GM12878 (cell line): ENCODE measurements around the gene PHRF1. TPM values are rescaled to one million over a fixed set of nuclear protein-coding genes. Genes with fewer than 3 reads are reported as not detected.

Experiments
- ATAC-seq: fragments of 200-7000 bp; cut with Tn5 transposase; 3 replicates; pipeline ENCODE4 v1.9.1; 2020; ENCODE audit warnings: mild to moderate bottlenecking, moderate library complexity
- BruUV-seq: library from RNA; stranded (reverse); fragments of 400-500 nt; replicated peaks from 2 replicates; lab custom pipeline; 2021; lab: Mats Ljungman, UMichigan
- CTCF ChIA-PET: fragments of 300-600 bp; sonication (Branson Sonifier 250); formaldehyde crosslinking; extraction: SDS; loops from one replicate; lab custom pipeline; 2021; ENCODE audit warnings: inconsistent platforms; lab: Yijun Ruan, JAX
- POLR2A ChIA-PET: fragments of 350-600 bp; formaldehyde crosslinking; extraction: SDS; loops from one replicate; lab custom pipeline; 2021; ENCODE audit warnings: inconsistent platforms; lab: Charles Lee
- RAD21 ChIA-PET: fragments of 300-600 bp; sonication (Branson Sonifier 250); formaldehyde crosslinking; loops from one replicate; lab custom pipeline; 2023; ENCODE audit warnings: antibody characterized with exemption; ENCODE audit not compliant: unreplicated experiment; lab: Charles Lee
- SMC1A ChIA-PET: fragments of 300-600 bp; sonication (Branson Sonifier 250); formaldehyde crosslinking; loops from one replicate; lab custom pipeline; 2023; ENCODE audit not compliant: unreplicated experiment, uncharacterized antibody; lab: Charles Lee
- DNase-seq: peaks from one replicate; pipeline ENCODE4 v3.0.0-alpha.2; 2011; ENCODE audit warnings: low read depth, low spot score
- FAIRE-seq: peaks from 3 replicates; lab custom pipeline; 2011; peaks lifted over from hg19 to GRCh38; lab: Jason Lieb, UNC
- H2AFZ ChIP-seq: 2 replicates; pipeline ENCODE4 v1.6.0; 2011; ENCODE audit warnings: low read depth, low read length, control low read depth; ENCODE audit not compliant: control insufficient read depth
- H3K27ac ChIP-seq: 2 replicates; pipeline ENCODE4 v1.5.1; 2011; ENCODE audit warnings: control low read depth; ENCODE audit not compliant: control insufficient read depth, insufficient read depth
- H3K27me3 ChIP-seq, 2 experiments: replicated peaks in 1 of 2; 2 replicates each; pipeline versions ENCODE4 v1.6.0 to v1.6.1; 2011; ENCODE audit warnings: low read length in 1 of 2; ENCODE audit not compliant: control insufficient read depth in 2 of 2, insufficient read depth in 2 of 2
- H3K36me3 ChIP-seq, 2 experiments: 2 replicates each; pipeline ENCODE4 v1.5.1; 2011; ENCODE audit warnings: low read length in 1 of 2; ENCODE audit not compliant: control insufficient read depth in 2 of 2, insufficient read depth in 2 of 2
- H3K4me1 ChIP-seq: 2 replicates; pipeline ENCODE4 v1.6.1; 2011; ENCODE audit warnings: mild to moderate bottlenecking, low read length, moderate library complexity, mixed read lengths; ENCODE audit not compliant: control insufficient read depth, insufficient read depth
- H3K4me2 ChIP-seq: 2 replicates; pipeline ENCODE4 v1.6.0; 2011; ENCODE audit warnings: control low read depth; ENCODE audit not compliant: control insufficient read depth, insufficient read depth
- H3K4me3 ChIP-seq: fragments of 200-600 bp; sonication (generic); 2 replicates; pipeline ENCODE4 v1.5.1; 2016
- H3K79me2 ChIP-seq: 2 replicates; pipeline ENCODE4 v1.6.0; 2011; ENCODE audit warnings: low read length; ENCODE audit not compliant: control insufficient read depth, insufficient read depth
- H3K9ac ChIP-seq: 2 replicates; pipeline ENCODE4 v1.8.0; 2011; ENCODE audit warnings: low read length, control low read depth, mixed read lengths; ENCODE audit not compliant: control insufficient read depth, insufficient read depth
- H3K9me3 ChIP-seq: replicated peaks from 3 replicates; pipeline ENCODE4 v1.5.1; 2011; ENCODE audit warnings: mild to moderate bottlenecking, low read length; ENCODE audit not compliant: control insufficient read depth, insufficient read depth
- H4K20me1 ChIP-seq: 2 replicates; pipeline ENCODE4 v1.6.0; 2011; ENCODE audit not compliant: control insufficient read depth, insufficient read depth
- ATF3 ChIP-seq: IDR thresholded peaks from 2 replicates; pipeline ENCODE4 v1.6.1; 2011; ENCODE audit warnings: low read depth, mild to moderate bottlenecking, low read length, moderate library complexity, borderline replicate concordance; ENCODE audit errors: extremely low read depth
- ATF7 ChIP-seq: fragments of 450-650 bp; IDR thresholded peaks from 2 replicates; pipeline ENCODE4 v1.6.1; 2016; ENCODE audit warnings: low read depth, mild to moderate bottlenecking
- BRCA1 ChIP-seq: IDR thresholded peaks from 2 replicates; pipeline ENCODE4 v1.6.1; 2011; ENCODE audit warnings: low read depth, low read length, improper control_type of control experiment
- CBX3 ChIP-seq: fragments of 200-600 bp; sonication (generic); IDR thresholded peaks from 2 replicates; pipeline ENCODE4 v1.6.1; 2016; ENCODE audit warnings: low read depth, borderline replicate concordance
- CREB1 ChIP-seq: IDR thresholded peaks from 2 replicates; pipeline ENCODE4 v1.6.1; 2012; ENCODE audit warnings: low read depth, mild to moderate bottlenecking, inconsistent platforms
- DPF2 ChIP-seq: fragments of 450-650 bp; IDR thresholded peaks from 2 replicates; pipeline ENCODE4 v1.6.1; 2017; ENCODE audit warnings: mild to moderate bottlenecking
- GATAD2B ChIP-seq: fragments of 450-650 bp; conservative IDR thresholded peaks from 2 replicates; pipeline ENCODE4 v1.6.1; 2017; ENCODE audit warnings: low read depth, mild to moderate bottlenecking, moderate library complexity
- HCFC1 ChIP-seq: fragments of 150-350 bp; IDR thresholded peaks from 2 replicates; pipeline ENCODE4 v1.6.1; 2014; ENCODE audit warnings: low read length
- IRF4 ChIP-seq: IDR thresholded peaks from 2 replicates; pipeline ENCODE4 v1.6.1; 2011; ENCODE audit warnings: low read depth, low read length
- IRF5 ChIP-seq: fragments of 450-650 bp; IDR thresholded peaks from 2 replicates; pipeline ENCODE4 v1.6.1; 2017; ENCODE audit warnings: borderline replicate concordance
- KAT2A ChIP-seq: conservative IDR thresholded peaks from 2 replicates; pipeline ENCODE4 v1.6.1; 2011; ENCODE audit warnings: low read depth, low read length; ENCODE audit not compliant: control insufficient read depth
- MEF2A ChIP-seq: IDR thresholded peaks from 2 replicates; pipeline ENCODE4 v1.6.1; 2011; ENCODE audit warnings: low read depth, mild to moderate bottlenecking, low read length, moderate library complexity; ENCODE audit not compliant: insufficient read depth
- NFIC ChIP-seq: IDR thresholded peaks from 2 replicates; pipeline ENCODE4 v1.6.1; 2012; ENCODE audit warnings: low read depth, mild to moderate bottlenecking, inconsistent platforms, low read length, moderate library complexity
- PRDM15 ChIP-seq: fragments of 450-650 bp; formaldehyde crosslinking; IDR thresholded peaks from 2 replicates; pipeline ENCODE4 v1.4.0; 2020; ENCODE audit warnings: mild to moderate bottlenecking, moderate library complexity
- SIX5 ChIP-seq: IDR thresholded peaks from 2 replicates; pipeline ENCODE4 v1.6.1; 2011; ENCODE audit warnings: mild to moderate bottlenecking, low read depth, low read length, moderate library complexity; ENCODE audit not compliant: severe bottlenecking
- SMC3 ChIP-seq: IDR thresholded peaks from 2 replicates; pipeline ENCODE4 v1.6.1; 2011; ENCODE audit warnings: low read length, improper control_type of control experiment, borderline replicate concordance
- SRF ChIP-seq, 2 experiments: IDR thresholded peaks; 2 replicates each; pipeline ENCODE4 v1.6.1; 2011; ENCODE audit warnings: low read depth in 2 of 2, low read length in 2 of 2, mild to moderate bottlenecking in 1 of 2, moderate library complexity in 1 of 2
- TCF7 ChIP-seq: IDR thresholded peaks from 2 replicates; pipeline ENCODE4 v1.6.1; 2014; ENCODE audit warnings: antibody characterized with exemption, borderline replicate concordance
- YY1 ChIP-seq: IDR thresholded peaks from 2 replicates; pipeline ENCODE4 v1.6.1; 2011; ENCODE audit warnings: low read depth, mild to moderate bottlenecking, low read length
- ZNF217 ChIP-seq: fragments of 450-650 bp; IDR thresholded peaks from 2 replicates; pipeline ENCODE4 v1.6.1; 2017; ENCODE audit warnings: antibody characterized with exemption, mild to moderate bottlenecking
- WGBS: methylation state at CpG from one replicate; pipeline ENCODE4 v1.1.6; 2016; ENCODE audit warnings: low lambda C conversion rate; ENCODE audit not compliant: insufficient replicate concordance, insufficient coverage; ENCODE audit errors: missing lambda C conversion rate; 5-methylcytosine and 5-hydroxymethylcytosine counted together
- in situ Hi-C: fragments of 300-500 bp; cut with MboI; formaldehyde crosslinking; loops from 9 replicates; pipeline ENCODE4 v1.14.3; 2018; ENCODE audit warnings: mixed read lengths
- intact Hi-C: fragments of 100-400 bp; cut with micrococcal nuclease; formaldehyde crosslinking; loops from one replicate; pipeline ENCODE4 v1.14.2; 2022; ENCODE audit not compliant: unreplicated experiment
- polyA plus RNA-seq, 11 experiments: library from polyadenylated mRNA; depleted of rRNA in 4 of 11; unstranded in 6 of 11; stranded (reverse) in 5 of 11; fragments of >200 nt; fragmentation: Nextera tagmentation in 4 of 11; fragmentation: Illumina TruSeq in 1 of 11; extraction: Ambion mirVana in 4 of 11; extraction: Trizol in 1 of 11; gene quantifications; 1 replicate in 1 of 11; 2 replicates in 10 of 11; pipeline versions ENCODE4 v1.2.1 to v1.2.3, GENCODE V29; 2011 to 2016; ENCODE audit warnings: inconsistent platforms in 2 of 11, missing spikeins in 2 of 11, low read depth in 1 of 11
- total RNA-seq, 4 experiments: library from RNA; depleted of rRNA in 3 of 4; stranded (reverse); fragments of >200 nt in 3 of 4; fragmentation: Illumina TruSeq in 1 of 4; extraction: Trizol in 1 of 4; gene quantifications; 2 replicates each; pipeline versions ENCODE4 v1.2.1 to v1.2.3, GENCODE V29; 2013 to 2021

Gene PHRF1
- total and polyA plus RNA-seq, 10 of the 15 experiments (the other 5 are each of a cell fraction or from before 2014, with no cell fraction given): 0.13 to 43.5 (median 15.1) TPM

GRCh38 chr11:567011-567628, 9.2 kb upstream of the PHRF1 start:
- no peak for FAIRE-seq
- Histone ChIP-seq H3K79me2 (peaks cover 27% of the 10 kb centered on the region), H3K36me3 (peaks cover 0 to 4% of the 10 kb centered on the region in 2 experiments; a peak in 2 of 4 replicates), H3K4me3 (peak overlapping the region; percentile 97), H3K4me1 (peaks cover 13% of the 10 kb centered on the region), H2AFZ (no peak overlapping the region), H3K9ac (peak overlapping the region; percentile 73)
- ChIA-PET RAD21 (no interaction called here), POLR2A (no interaction called here), SMC1A (no interaction called here)
- no peak for DNase-seq
- TF ChIP-seq SIX5: no peak
- TF ChIP-seq KAT2A: no peak
- no peak for TF ChIP-seq DPF2
- no peak for TF ChIP-seq CBX3
- TF ChIP-seq ZNF217: no peak
- no peak for TF ChIP-seq PRDM15 (CRISPR knock-in tag)
- TF ChIP-seq MEF2A: no peak
- TF ChIP-seq NFIC: no peak
- TF ChIP-seq IRF4: no peak
- TF ChIP-seq BRCA1: no peak
- TF ChIP-seq CREB1: no peak
- no peak for TF ChIP-seq ATF7
- no peak for TF ChIP-seq YY1
- no peak for TF ChIP-seq GATAD2B
- no peak for TF ChIP-seq SRF (IDR thresholded peaks at IDR 0.05; ENCODE audit: low read depth in 2 of 2, low read length in 2 of 2)
- TF ChIP-seq ATF3: no peak
- no peak for TF ChIP-seq TCF7
- TF ChIP-seq SMC3: no peak
- TF ChIP-seq HCFC1: no peak
- no peak for TF ChIP-seq IRF5
- TF ChIP-seq, all 136 proteins: peak for 0
- H3K27ac ChIP-seq: peak overlapping the region; percentile 44
- BruUV-seq: TSS peak; percentile 85
- ATAC-seq: no peak
- no peaks in the 10 kb centered on the region for H4K20me1 ChIP-seq
- H3K9me3 ChIP-seq: no peaks in the 10 kb centered on the region
- no peaks in the 10 kb centered on the region for H3K27me3 ChIP-seq
- in situ Hi-C loops (no loop called here), intact Hi-C loops (no loop called here)
- CTCF ChIA-PET: interaction anchor here (2.3 kb wide), 1 partner anchor 155 kb away, joined by 8 read pairs; no protein-coding TSS in a partner anchor
- 93% methylated on average over 18 of the region's 18 CpGs for WGBS
- peak overlapping the region; percentile 86 for H3K4me2 ChIP-seq
